ENCODE measurements around the gene GMCL2.

The GMCL2 gene

GRCh38 chr5:178208540-178209227 is 21.5 kb upstream of the GMCL2 start:
- TF ChIP-seq CTCF (IDR thresholded peaks at IDR 0.05; ENCODE audit: extremely low read depth, insufficient read depth, missing control alignments): no peak
- in situ Hi-C loops (cut with MboI; ENCODE audit: low pct_unique_long_range_greater_than_20kb, low sequenced_read_pairs, unreplicated experiment): no loop called here
- DNase-seq (ENCODE audit: low spot score): no peak

- in situ Hi-C loops (cut with MboI; ENCODE audit: low pct_unique_long_range_greater_than_20kb, low sequenced_read_pairs, unreplicated experiment): no loop called here
- DNase-seq (ENCODE audit: low spot score): no peak
These were observed 20.7 kb upstream of the GMCL2 start for GRCh38 chr5:178207917-178208280.

GRCh38 chr5:178207183-178207916 is 20.2 kb upstream of the GMCL2 start:
- no peak for DNase-seq (ENCODE audit: low spot score)
- in situ Hi-C loops (cut with MboI; ENCODE audit: low pct_unique_long_range_greater_than_20kb, low sequenced_read_pairs, unreplicated experiment): no loop called here
- no peak for TF ChIP-seq CTCF (IDR thresholded peaks at IDR 0.05; ENCODE audit: extremely low read depth, insufficient read depth, missing control alignments)

More at GRCh38 chr5:178207917-178208280, 20.7 kb upstream of the GMCL2 start:
- no peak for TF ChIP-seq CTCF (IDR thresholded peaks at IDR 0.05; ENCODE audit: extremely low read depth, insufficient read depth, missing control alignments)

- in situ Hi-C loops (cut with MboI; ENCODE audit: low pct_unique_long_range_greater_than_20kb, low sequenced_read_pairs, unreplicated experiment): no loop called here
- DNase-seq (ENCODE audit: low spot score): no peak
- no peak for TF ChIP-seq CTCF (IDR thresholded peaks at IDR 0.05; ENCODE audit: extremely low read depth, insufficient read depth, missing control alignments)
These were observed 19.3 kb upstream of the GMCL2 start for GRCh38 chr5:178206166-178207101.

- in situ Hi-C loops (cut with MboI; ENCODE audit: low pct_unique_long_range_greater_than_20kb, low sequenced_read_pairs, unreplicated experiment): no loop called here
- no peak for DNase-seq (ENCODE audit: low spot score)
- TF ChIP-seq CTCF (IDR thresholded peaks at IDR 0.05; ENCODE audit: extremely low read depth, insufficient read depth, missing control alignments): no peak
These were observed 18.5 kb upstream of the GMCL2 start for GRCh38 chr5:178205749-178206047.

GRCh38 chr5:178204935-178205748 is 18.0 kb upstream of the GMCL2 start:
- TF ChIP-seq CTCF (IDR thresholded peaks at IDR 0.05; ENCODE audit: extremely low read depth, insufficient read depth, missing control alignments): no peak
- DNase-seq (ENCODE audit: low spot score): peak; percentile 94
- in situ Hi-C loops (cut with MboI; ENCODE audit: low pct_unique_long_range_greater_than_20kb, low sequenced_read_pairs, unreplicated experiment): no loop called here

All from GM13977 (cell line).